NT2/D1 (cell line): ENCODE measurements around the gene NANP.

ENCODE experiments used
- SUZ12 ChIP-seq: IDR thresholded peaks from 2 replicates; pipeline ENCODE4 v1.6.1; 2011; ENCODE audit not compliant: insufficient read length, insufficient read depth; ENCODE audit errors: extremely low read depth
- YY1 ChIP-seq: IDR thresholded peaks from 2 replicates; pipeline ENCODE4 v1.6.1; 2011; ENCODE audit not compliant: insufficient read length, insufficient read depth
- ZNF274 ChIP-seq: IDR thresholded peaks from 2 replicates; pipeline ENCODE4 v1.6.1; 2011; ENCODE audit warnings: mild to moderate bottlenecking, low read depth, low read length

- TF ChIP-seq ZNF274: no peak
- TF ChIP-seq SUZ12: no peak
- TF ChIP-seq YY1: no peak
Observed at GRCh38 chr20:25574411-25574810, 49.4 kb downstream of the NANP start.
